HEK293 (cell line): ENCODE measurements around the gene CD300LB.

Experiments
- HOXC10 ChIP-seq: sonication (generic); formaldehyde crosslinking; IDR thresholded peaks from 2 replicates; pipeline ENCODE4 v1.8.1; 2023; ENCODE audit warnings: mild to moderate bottlenecking, missing genetic modification reagents
- KLF16 ChIP-seq: fragments of 450-650 bp; formaldehyde crosslinking; IDR thresholded peaks from 2 replicates; pipeline ENCODE4 v1.5.1; 2017; ENCODE audit warnings: missing biosample characterization, missing genetic modification characterization
- MZF1 ChIP-seq: fragments of 450-650 bp; formaldehyde crosslinking; IDR thresholded peaks from 2 replicates; pipeline ENCODE4 v1.5.1; 2017; ENCODE audit warnings: missing biosample characterization, missing genetic modification characterization, borderline replicate concordance
- RBAK ChIP-seq: fragments of 450-650 bp; formaldehyde crosslinking; IDR thresholded peaks from 2 replicates; pipeline ENCODE4 v1.5.1; 2016; ENCODE audit warnings: missing biosample characterization, missing genetic modification characterization
- SP2 ChIP-seq: fragments of 450-650 bp; formaldehyde crosslinking; IDR thresholded peaks from 2 replicates; pipeline ENCODE4 v1.5.1; 2016; ENCODE audit warnings: missing biosample characterization, missing genetic modification characterization
- SP3 ChIP-seq: fragments of 450-650 bp; formaldehyde crosslinking; IDR thresholded peaks from 2 replicates; pipeline ENCODE4 v1.5.1; 2016; ENCODE audit warnings: missing biosample characterization, missing genetic modification characterization
- YY2 ChIP-seq: fragments of 450-650 bp; formaldehyde crosslinking; IDR thresholded peaks from 2 replicates; pipeline ENCODE4 v1.5.1; 2016; ENCODE audit warnings: missing biosample characterization, missing genetic modification characterization
- ZBTB8A ChIP-seq: fragments of 450-650 bp; formaldehyde crosslinking; IDR thresholded peaks from 2 replicates; pipeline ENCODE4 v1.5.1; 2016; ENCODE audit warnings: missing biosample characterization, missing genetic modification characterization
- ZFP69B ChIP-seq: fragments of 450-650 bp; formaldehyde crosslinking; IDR thresholded peaks from 2 replicates; pipeline ENCODE4 v1.5.1; 2016; ENCODE audit warnings: missing biosample characterization, missing genetic modification characterization
- ZNF114 ChIP-seq: fragments of 450-650 bp; formaldehyde crosslinking; IDR thresholded peaks from 2 replicates; pipeline ENCODE4 v1.5.0; 2017; ENCODE audit warnings: missing biosample characterization, missing genetic modification characterization
- ZNF175 ChIP-seq: fragments of 450-650 bp; formaldehyde crosslinking; IDR thresholded peaks from 2 replicates; pipeline ENCODE4 v1.5.1; 2016; ENCODE audit warnings: missing biosample characterization, missing genetic modification characterization
- ZNF202 ChIP-seq: fragments of 450-650 bp; formaldehyde crosslinking; IDR thresholded peaks from 2 replicates; pipeline ENCODE4 v1.5.1; 2016; ENCODE audit warnings: missing biosample characterization, missing genetic modification characterization, borderline replicate concordance
- ZNF274 ChIP-seq, 2 experiments: fragments of 200-500 bp in 1 of 2; fragments of 450-650 bp in 1 of 2; sonication (Bioruptor generic) in 1 of 2; formaldehyde crosslinking in 1 of 2; IDR thresholded peaks; 2 replicates each; pipeline versions ENCODE4 v1.5.1 to v1.6.1; 2014 to 2016; ENCODE audit warnings: borderline replicate concordance in 1 of 2, inconsistent platforms in 1 of 2, low read length in 1 of 2, missing biosample characterization in 1 of 2, missing genetic modification characterization in 1 of 2
- ZNF311 ChIP-seq: fragments of 450-650 bp; formaldehyde crosslinking; IDR thresholded peaks from 2 replicates; pipeline ENCODE4 v1.5.1; 2017; ENCODE audit warnings: missing biosample characterization, missing genetic modification characterization, borderline replicate concordance
- ZNF658 ChIP-seq: fragments of 450-650 bp; formaldehyde crosslinking; IDR thresholded peaks from 2 replicates; pipeline ENCODE4; 2016; ENCODE audit warnings: missing biosample characterization, missing genetic modification characterization
- ZNF701 ChIP-seq: fragments of 450-650 bp; formaldehyde crosslinking; IDR thresholded peaks from 2 replicates; pipeline ENCODE4 v1.5.1; 2016; ENCODE audit warnings: missing biosample characterization, missing genetic modification characterization
- ZNF76 ChIP-seq: fragments of 450-650 bp; formaldehyde crosslinking; IDR thresholded peaks from 2 replicates; pipeline ENCODE4; 2016; ENCODE audit warnings: low read depth, missing biosample characterization, missing genetic modification characterization, borderline replicate concordance
- TF ChIP-seq, protein P1 (sequence below): fragments of 450-650 bp; formaldehyde crosslinking; IDR thresholded peaks from 2 replicates; pipeline ENCODE4 v1.5.1; 2016; ENCODE audit warnings: missing biosample characterization, missing genetic modification characterization
- TF ChIP-seq, protein P2 (sequence below): fragments of 450-650 bp; formaldehyde crosslinking; conservative IDR thresholded peaks from 2 replicates; pipeline ENCODE4 v1.5.1; 2016; ENCODE audit warnings: low read depth, missing biosample characterization, missing genetic modification characterization
- TF ChIP-seq, protein P3 (sequence below): fragments of 450-650 bp; formaldehyde crosslinking; optimal IDR thresholded peaks from 2 replicates; pipeline ENCODE3; 2016; ENCODE audit warnings: missing biosample characterization, mild to moderate bottlenecking, missing genetic modification characterization
- TF ChIP-seq, protein P4 (sequence below): fragments of 450-650 bp; formaldehyde crosslinking; IDR thresholded peaks from 2 replicates; pipeline ENCODE4 v1.5.1; 2017; ENCODE audit warnings: missing biosample characterization, missing genetic modification characterization
- TF ChIP-seq, protein P5 (sequence below): fragments of 450-650 bp; formaldehyde crosslinking; IDR thresholded peaks from 2 replicates; pipeline ENCODE4 v1.5.1; 2016; ENCODE audit warnings: missing biosample characterization, missing genetic modification characterization
- TF ChIP-seq, protein P6 (sequence below): fragments of 450-650 bp; formaldehyde crosslinking; IDR thresholded peaks from 2 replicates; pipeline ENCODE4 v1.5.1; 2016; ENCODE audit warnings: missing biosample characterization, missing genetic modification characterization
- TF ChIP-seq, protein P7 (sequence below): fragments of 450-650 bp; formaldehyde crosslinking; IDR thresholded peaks from 2 replicates; pipeline ENCODE4 v1.5.1; 2017; ENCODE audit warnings: missing biosample characterization, missing genetic modification characterization

Gene CD300LB

DNA sequence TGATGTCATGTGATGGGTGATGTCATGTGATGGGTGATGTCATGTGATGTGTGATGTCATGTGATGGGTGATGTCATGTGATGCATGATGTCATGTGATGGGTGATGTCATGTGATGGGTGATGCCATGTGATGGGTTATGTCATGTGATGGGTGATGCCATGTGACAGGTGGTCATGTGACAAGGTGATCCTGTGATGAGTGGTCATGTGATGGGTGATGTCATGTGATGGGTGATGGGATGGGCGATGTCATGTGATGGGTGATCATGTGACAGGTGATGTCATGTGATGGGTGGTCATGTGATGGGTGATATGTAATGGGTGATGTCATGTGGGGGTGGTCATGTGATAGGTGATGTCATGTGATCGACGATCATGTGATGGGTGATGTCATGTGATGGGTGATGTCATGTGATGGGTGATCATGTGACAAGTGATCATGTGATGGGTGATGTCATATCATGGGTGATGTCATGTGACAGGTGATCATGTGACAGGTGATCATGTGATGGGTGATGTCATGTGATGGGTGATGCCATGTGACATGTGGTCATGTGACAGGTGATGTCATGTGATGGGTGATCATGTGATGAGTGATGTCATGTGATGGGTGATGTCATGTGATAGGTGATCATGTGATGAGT, 17.2 kb downstream of the CD300LB start (continued):
- TF ChIP-seq, protein P1, sequence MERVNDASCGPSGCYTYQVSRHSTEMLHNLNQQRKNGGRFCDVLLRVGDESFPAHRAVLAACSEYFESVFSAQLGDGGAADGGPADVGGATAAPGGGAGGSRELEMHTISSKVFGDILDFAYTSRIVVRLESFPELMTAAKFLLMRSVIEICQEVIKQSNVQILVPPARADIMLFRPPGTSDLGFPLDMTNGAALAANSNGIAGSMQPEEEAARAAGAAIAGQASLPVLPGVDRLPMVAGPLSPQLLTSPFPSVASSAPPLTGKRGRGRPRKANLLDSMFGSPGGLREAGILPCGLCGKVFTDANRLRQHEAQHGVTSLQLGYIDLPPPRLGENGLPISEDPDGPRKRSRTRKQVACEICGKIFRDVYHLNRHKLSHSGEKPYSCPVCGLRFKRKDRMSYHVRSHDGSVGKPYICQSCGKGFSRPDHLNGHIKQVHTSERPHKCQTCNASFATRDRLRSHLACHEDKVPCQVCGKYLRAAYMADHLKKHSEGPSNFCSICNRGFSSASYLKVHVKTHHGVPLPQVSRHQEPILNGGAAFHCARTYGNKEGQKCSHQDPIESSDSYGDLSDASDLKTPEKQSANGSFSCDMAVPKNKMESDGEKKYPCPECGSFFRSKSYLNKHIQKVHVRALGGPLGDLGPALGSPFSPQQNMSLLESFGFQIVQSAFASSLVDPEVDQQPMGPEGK (tag by site-specific recombination): peak; percentile 71
- TF ChIP-seq, protein P2, sequence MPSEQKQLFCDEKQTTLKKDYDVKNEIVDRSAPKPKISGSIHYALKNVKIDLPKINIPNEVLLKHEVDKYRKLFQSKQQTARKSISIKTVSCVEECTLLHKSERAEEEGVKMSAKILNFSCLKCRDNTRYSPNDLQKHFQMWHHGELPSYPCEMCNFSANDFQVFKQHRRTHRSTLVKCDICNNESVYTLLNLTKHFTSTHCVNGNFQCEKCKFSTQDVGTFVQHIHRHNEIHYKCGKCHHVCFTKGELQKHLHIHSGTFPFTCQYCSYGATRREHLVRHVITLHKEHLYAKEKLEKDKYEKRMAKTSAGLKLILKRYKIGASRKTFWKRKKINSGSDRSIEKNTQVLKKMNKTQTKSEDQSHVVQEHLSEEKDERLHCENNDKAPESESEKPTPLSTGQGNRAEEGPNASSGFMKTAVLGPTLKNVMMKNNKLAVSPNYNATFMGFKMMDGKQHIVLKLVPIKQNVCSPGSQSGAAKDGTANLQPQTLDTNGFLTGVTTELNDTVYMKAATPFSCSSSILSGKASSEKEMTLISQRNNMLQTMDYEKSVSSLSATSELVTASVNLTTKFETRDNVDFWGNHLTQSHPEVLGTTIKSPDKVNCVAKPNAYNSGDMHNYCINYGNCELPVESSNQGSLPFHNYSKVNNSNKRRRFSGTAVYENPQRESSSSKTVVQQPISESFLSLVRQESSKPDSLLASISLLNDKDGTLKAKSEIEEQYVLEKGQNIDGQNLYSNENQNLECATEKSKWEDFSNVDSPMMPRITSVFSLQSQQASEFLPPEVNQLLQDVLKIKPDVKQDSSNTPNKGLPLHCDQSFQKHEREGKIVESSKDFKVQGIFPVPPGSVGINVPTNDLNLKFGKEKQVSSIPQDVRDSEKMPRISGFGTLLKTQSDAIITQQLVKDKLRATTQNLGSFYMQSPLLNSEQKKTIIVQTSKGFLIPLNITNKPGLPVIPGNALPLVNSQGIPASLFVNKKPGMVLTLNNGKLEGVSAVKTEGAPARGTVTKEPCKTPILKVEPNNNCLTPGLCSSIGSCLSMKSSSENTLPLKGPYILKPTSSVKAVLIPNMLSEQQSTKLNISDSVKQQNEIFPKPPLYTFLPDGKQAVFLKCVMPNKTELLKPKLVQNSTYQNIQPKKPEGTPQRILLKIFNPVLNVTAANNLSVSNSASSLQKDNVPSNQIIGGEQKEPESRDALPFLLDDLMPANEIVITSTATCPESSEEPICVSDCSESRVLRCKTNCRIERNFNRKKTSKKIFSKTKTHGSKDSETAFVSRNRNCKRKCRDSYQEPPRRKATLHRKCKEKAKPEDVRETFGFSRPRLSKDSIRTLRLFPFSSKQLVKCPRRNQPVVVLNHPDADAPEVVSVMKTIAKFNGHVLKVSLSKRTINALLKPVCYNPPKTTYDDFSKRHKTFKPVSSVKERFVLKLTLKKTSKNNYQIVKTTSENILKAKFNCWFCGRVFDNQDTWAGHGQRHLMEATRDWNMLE (tag by site-specific recombination): peak; percentile 38; the same call in 1 of the 2 replicates
- no peak for TF ChIP-seq ZNF274 (IDR thresholded peaks at IDR 0.05; ENCODE audit: low read length)
- no peak for TF ChIP-seq ZNF274 (tag by site-specific recombination; IDR thresholded peaks at IDR 0.05; ENCODE audit: borderline replicate concordance)
- no peak for TF ChIP-seq ZBTB8A
- TF ChIP-seq ZNF311 (tag by site-specific recombination): 0 out of 2 replicates have a peak, but pooled peaks have one; percentile 75
- no peak for TF ChIP-seq MZF1 (tag by site-specific recombination)
- peak; percentile 92; the same call in 1 of the 2 replicates for TF ChIP-seq ZNF114
- TF ChIP-seq HOXC10 (CRISPR knock-in tag): no peak
- TF ChIP-seq SP2 (tag by site-specific recombination): peak; percentile 72
- TF ChIP-seq SP3 (tag by site-specific recombination): peak; percentile 92
- TF ChIP-seq, protein P3, sequence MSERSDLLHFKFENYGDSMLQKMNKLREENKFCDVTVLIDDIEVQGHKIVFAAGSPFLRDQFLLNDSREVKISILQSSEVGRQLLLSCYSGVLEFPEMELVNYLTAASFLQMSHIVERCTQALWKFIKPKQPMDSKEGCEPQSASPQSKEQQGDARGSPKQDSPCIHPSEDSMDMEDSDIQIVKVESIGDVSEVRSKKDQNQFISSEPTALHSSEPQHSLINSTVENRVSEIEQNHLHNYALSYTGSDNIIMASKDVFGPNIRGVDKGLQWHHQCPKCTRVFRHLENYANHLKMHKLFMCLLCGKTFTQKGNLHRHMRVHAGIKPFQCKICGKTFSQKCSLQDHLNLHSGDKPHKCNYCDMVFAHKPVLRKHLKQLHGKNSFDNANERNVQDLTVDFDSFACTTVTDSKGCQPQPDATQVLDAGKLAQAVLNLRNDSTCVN (tag by site-specific recombination): peak; percentile 56
- TF ChIP-seq ZNF76 (tag by site-specific recombination): peak; percentile 90
- TF ChIP-seq ZNF175 (tag by site-specific recombination): no peak
- TF ChIP-seq YY2: peak; percentile 96
- no peak for TF ChIP-seq ZNF202 (tag by site-specific recombination)
- TF ChIP-seq ZNF701 (tag by site-specific recombination): peak; percentile 72; the same call in 1 of the 2 replicates
- peak; percentile 99 for TF ChIP-seq ZNF658 (tag by site-specific recombination)
- TF ChIP-seq, protein P4, sequence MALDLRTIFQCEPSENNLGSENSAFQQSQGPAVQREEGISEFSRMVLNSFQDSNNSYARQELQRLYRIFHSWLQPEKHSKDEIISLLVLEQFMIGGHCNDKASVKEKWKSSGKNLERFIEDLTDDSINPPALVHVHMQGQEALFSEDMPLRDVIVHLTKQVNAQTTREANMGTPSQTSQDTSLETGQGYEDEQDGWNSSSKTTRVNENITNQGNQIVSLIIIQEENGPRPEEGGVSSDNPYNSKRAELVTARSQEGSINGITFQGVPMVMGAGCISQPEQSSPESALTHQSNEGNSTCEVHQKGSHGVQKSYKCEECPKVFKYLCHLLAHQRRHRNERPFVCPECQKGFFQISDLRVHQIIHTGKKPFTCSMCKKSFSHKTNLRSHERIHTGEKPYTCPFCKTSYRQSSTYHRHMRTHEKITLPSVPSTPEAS (tag by site-specific recombination): peak; percentile 79
- TF ChIP-seq, protein P5, sequence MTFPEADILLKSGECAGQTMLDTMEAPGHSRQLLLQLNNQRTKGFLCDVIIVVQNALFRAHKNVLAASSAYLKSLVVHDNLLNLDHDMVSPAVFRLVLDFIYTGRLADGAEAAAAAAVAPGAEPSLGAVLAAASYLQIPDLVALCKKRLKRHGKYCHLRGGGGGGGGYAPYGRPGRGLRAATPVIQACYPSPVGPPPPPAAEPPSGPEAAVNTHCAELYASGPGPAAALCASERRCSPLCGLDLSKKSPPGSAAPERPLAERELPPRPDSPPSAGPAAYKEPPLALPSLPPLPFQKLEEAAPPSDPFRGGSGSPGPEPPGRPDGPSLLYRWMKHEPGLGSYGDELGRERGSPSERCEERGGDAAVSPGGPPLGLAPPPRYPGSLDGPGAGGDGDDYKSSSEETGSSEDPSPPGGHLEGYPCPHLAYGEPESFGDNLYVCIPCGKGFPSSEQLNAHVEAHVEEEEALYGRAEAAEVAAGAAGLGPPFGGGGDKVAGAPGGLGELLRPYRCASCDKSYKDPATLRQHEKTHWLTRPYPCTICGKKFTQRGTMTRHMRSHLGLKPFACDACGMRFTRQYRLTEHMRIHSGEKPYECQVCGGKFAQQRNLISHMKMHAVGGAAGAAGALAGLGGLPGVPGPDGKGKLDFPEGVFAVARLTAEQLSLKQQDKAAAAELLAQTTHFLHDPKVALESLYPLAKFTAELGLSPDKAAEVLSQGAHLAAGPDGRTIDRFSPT (tag by site-specific recombination): peak; percentile 77
- peak; percentile 57; the same call in 1 of the 2 replicates for TF ChIP-seq KLF16
- TF ChIP-seq, protein P6, sequence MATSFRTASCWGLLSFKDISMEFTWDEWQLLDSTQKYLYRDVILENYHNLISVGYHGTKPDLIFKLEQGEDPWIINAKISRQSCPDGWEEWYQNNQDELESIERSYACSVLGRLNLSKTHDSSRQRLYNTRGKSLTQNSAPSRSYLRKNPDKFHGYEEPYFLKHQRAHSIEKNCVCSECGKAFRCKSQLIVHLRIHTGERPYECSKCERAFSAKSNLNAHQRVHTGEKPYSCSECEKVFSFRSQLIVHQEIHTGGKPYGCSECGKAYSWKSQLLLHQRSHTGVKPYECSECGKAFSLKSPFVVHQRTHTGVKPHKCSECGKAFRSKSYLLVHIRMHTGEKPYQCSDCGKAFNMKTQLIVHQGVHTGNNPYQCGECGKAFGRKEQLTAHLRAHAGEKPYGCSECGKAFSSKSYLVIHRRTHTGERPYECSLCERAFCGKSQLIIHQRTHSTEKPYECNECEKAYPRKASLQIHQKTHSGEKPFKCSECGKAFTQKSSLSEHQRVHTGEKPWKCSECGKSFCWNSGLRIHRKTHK (tag by site-specific recombination): peak; percentile 77
- TF ChIP-seq, protein P7, sequence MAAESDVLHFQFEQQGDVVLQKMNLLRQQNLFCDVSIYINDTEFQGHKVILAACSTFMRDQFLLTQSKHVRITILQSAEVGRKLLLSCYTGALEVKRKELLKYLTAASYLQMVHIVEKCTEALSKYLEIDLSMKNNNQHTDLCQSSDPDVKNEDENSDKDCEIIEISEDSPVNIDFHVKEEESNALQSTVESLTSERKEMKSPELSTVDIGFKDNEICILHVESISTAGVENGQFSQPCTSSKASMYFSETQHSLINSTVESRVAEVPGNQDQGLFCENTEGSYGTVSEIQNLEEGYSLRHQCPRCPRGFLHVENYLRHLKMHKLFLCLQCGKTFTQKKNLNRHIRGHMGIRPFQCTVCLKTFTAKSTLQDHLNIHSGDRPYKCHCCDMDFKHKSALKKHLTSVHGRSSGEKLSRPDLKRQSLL (tag by site-specific recombination): no peak; the same call in 1 of the 2 replicates
- TF ChIP-seq ZFP69B (tag by site-specific recombination): peak; percentile 91
- peak; percentile 84; the same call in 1 of the 2 replicates for TF ChIP-seq RBAK
